Measurements from ENCODE around the gene TNNT3. TPM values are rescaled to one million over a fixed set of nuclear protein-coding genes. Genes with fewer than 3 reads are reported as not detected.
A peak's percentile ranks its signal among the peaks of the same experiment; 100 is the strongest.

Gene TNNT3
- total and polyA plus RNA-seq, 10 donors = 0.64 to 4.9 (median 2.0) TPM; not detected in 1

DNA sequence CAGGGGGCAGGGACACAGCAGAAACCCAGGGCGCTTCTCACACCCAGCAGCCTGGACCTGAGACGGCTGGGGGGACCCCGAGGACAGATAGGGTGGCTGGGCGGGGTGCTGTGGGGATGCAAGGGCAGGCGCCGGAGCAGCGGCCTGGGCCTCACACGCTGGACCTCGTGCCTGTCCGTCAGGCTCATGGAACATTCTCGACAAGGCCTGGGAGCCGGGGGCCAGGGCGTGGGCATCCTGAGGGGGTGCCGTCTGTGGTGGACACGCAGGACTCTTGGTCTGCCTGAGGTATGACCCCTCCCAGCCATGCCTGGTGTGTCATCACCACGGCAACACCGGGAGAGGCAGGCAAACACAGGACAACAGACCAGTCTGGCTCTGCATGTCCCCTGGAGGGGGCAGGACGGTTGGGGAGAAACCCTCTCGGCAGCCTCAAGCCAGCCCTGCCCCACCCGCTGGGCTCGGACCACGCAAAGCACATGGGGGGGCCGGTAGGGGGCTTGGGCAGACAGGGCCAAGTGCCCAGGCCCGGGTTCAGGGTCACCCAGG, 49.0 kb downstream of the TNNT3 start:
- DNase-seq = peak; percentile 23
- intact Hi-C loops (cut with DNase I; ENCODE audit: low total_unique reads) = no loop called here
- no peak overlapping the region for H3K4me3 ChIP-seq
- H3K9me3 ChIP-seq = no peaks in the 10 kb centered on the region
- H3K27me3 ChIP-seq (replicated peaks in 1 of 7) = no peaks in the 10 kb centered on the region
- no peak for TF ChIP-seq POLR2A (IDR thresholded peaks at IDR 0.05)
- no peaks in the 10 kb centered on the region for H3K36me3 ChIP-seq
- no peak overlapping the region for H3K27ac ChIP-seq
- no peaks in the 10 kb centered on the region for H3K4me1 ChIP-seq
- WGBS, 5 donors = no CpG with 5 or more reads among the region's 24 CpGs

DNA sequence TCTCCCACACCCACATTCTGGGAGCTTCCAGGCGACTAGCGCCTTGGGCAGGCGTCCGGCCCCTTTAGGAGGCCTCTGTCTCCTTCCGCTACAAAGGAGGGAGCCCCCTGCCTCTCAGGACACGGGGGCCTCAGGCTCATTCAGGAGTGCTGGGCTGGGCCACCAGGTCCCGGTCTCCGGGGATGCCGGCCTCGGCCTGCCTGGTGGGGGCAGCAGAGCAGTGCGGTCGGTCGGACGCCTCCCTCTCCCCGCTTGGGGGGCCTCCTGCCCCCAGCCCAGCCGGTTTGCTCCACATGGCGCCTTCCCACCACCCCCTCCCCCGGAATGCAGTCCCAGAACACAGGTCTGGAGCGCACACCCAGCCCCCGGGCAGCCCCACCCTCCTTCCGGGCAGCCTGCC, 49.5 kb downstream of the TNNT3 start:
- H3K36me3 ChIP-seq = no peaks in the 10 kb centered on the region
- no peak for DNase-seq
- no peaks in the 10 kb centered on the region for H3K9me3 ChIP-seq
- intact Hi-C loops (cut with DNase I; ENCODE audit: low total_unique reads) = no loop called here
- TF ChIP-seq POLR2A (IDR thresholded peaks at IDR 0.05) (no peak), POLR2AphosphoS5 (IDR thresholded peaks at IDR 0.05) (no peak), CTCF (IDR thresholded peaks at IDR 0.05 in 8 of 11, conservative IDR thresholded peaks at IDR 0.05 in 3 of 11) (no peak)
- no peaks in the 10 kb centered on the region for H3K27me3 ChIP-seq (replicated peaks in 1 of 7)
- no CpG with 5 or more reads among the region's 21 CpGs for WGBS, 5 donors
- no peak overlapping the region for H3K27ac ChIP-seq
- H3K4me3 ChIP-seq = no peak overlapping the region
- H3K4me1 ChIP-seq = no peaks in the 10 kb centered on the region

GRCh38 chr11:1969776-1970175, 50.3 kb downstream of the TNNT3 start:
- no peaks in the 10 kb centered on the region for H3K36me3 ChIP-seq
- intact Hi-C loops (cut with DNase I; ENCODE audit: low total_unique reads) = no loop called here
- H3K27me3 ChIP-seq (replicated peaks in 1 of 7) = no peaks in the 10 kb centered on the region
- DNase-seq = no peak
- TF ChIP-seq POLR2A (IDR thresholded peaks at IDR 0.05) = no peak
- TF ChIP-seq POLR2AphosphoS5 (IDR thresholded peaks at IDR 0.05) = no peak
- TF ChIP-seq CTCF (IDR thresholded peaks at IDR 0.05 in 8 of 11, conservative IDR thresholded peaks at IDR 0.05 in 3 of 11) = no peak
- no peak overlapping the region for H3K4me3 ChIP-seq
- H3K4me1 ChIP-seq = no peaks in the 10 kb centered on the region
- H3K9me3 ChIP-seq = no peaks in the 10 kb centered on the region
- H3K27ac ChIP-seq = no peak overlapping the region
- no CpG with 5 or more reads among the region's 23 CpGs for WGBS, 5 donors

- no peaks in the 10 kb centered on the region for H3K9me3 ChIP-seq
- H3K36me3 ChIP-seq = no peaks in the 10 kb centered on the region
- H3K27me3 ChIP-seq (replicated peaks in 1 of 7) = no peaks in the 10 kb centered on the region
- 76 to 98% (median 90%) methylated on average over 6 to 13 of the region's 15 CpGs for WGBS, 5 donors
- intact Hi-C loops (cut with DNase I; ENCODE audit: low total_unique reads) = no loop called here
- H3K4me3 ChIP-seq = no peak overlapping the region
- TF ChIP-seq POLR2AphosphoS5 (IDR thresholded peaks at IDR 0.05) (no peak), POLR2A (IDR thresholded peaks at IDR 0.05) (no peak), CTCF (IDR thresholded peaks at IDR 0.05 in 8 of 11, conservative IDR thresholded peaks at IDR 0.05 in 3 of 11) (no peak)
- H3K27ac ChIP-seq = no peak overlapping the region
- no peaks in the 10 kb centered on the region for H3K4me1 ChIP-seq
- peak; percentile 38 for DNase-seq
Observed at GRCh38 chr11:1970956-1971355, 51.5 kb downstream of the TNNT3 start.

DNA sequence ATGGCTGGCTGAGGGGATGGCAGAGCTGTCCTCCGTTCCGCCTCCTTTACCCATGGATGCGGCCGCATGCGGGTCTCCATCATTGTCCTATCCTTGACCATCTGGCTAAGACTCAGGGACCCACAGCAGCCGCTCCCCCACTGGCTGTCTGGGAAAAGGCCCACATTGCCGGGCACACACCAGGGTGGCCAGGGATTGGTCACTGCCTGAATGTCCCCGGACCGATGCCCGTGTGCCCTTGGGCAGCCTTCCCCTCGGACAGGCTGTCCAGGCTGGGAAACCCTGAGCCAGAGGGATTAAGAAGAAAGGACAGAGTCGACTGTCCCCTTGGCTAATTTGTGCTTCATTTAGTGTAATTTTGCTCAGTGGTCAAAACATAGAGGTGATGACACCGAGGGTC, 55.7 kb downstream of the TNNT3 start:
- H3K27me3 ChIP-seq (replicated peaks in 1 of 7) = no peaks in the 10 kb centered on the region
- intact Hi-C loops (cut with DNase I; ENCODE audit: low total_unique reads) = no loop called here
- H3K4me3 ChIP-seq = no peak overlapping the region
- no peaks in the 10 kb centered on the region for H3K9me3 ChIP-seq
- WGBS, 5 donors = no CpG with 5 or more reads among the region's 13 CpGs
- TF ChIP-seq POLR2A (IDR thresholded peaks at IDR 0.05) (no peak), POLR2AphosphoS5 (IDR thresholded peaks at IDR 0.05) (no peak), CTCF (IDR thresholded peaks at IDR 0.05 in 8 of 11, conservative IDR thresholded peaks at IDR 0.05 in 3 of 11) (no peak)
- no peak for DNase-seq
- no peaks in the 10 kb centered on the region for H3K4me1 ChIP-seq
- H3K27ac ChIP-seq = no peak overlapping the region
- no peaks in the 10 kb centered on the region for H3K36me3 ChIP-seq
